Panc1 (cell line): ENCODE results near the gene GALNT10.

Experiments
- POLR2AphosphoS5 ChIP-seq: IDR thresholded peaks from 2 replicates; pipeline ENCODE4 v1.6.1; 2012; ENCODE audit warnings: mild to moderate bottlenecking, low read depth, low read length, moderate library complexity
- SIN3A ChIP-seq: IDR thresholded peaks from 2 replicates; pipeline ENCODE4 v1.6.1; 2012; ENCODE audit warnings: low read depth, mild to moderate bottlenecking, low read length, moderate library complexity, borderline replicate concordance; ENCODE audit not compliant: insufficient read depth
- TCF7L2 ChIP-seq: IDR thresholded peaks from 2 replicates; pipeline ENCODE4 v1.6.1; 2011; ENCODE audit warnings: mild to moderate bottlenecking, low read depth, low read length, inconsistent platforms
- TF ChIP-seq, protein P1 (sequence below): fragments of 450-650 bp; IDR thresholded peaks from 2 replicates; pipeline ENCODE4 v1.5.1; 2017; ENCODE audit warnings: mild to moderate bottlenecking
- TF ChIP-seq, protein P2 (sequence below), 2 experiments: IDR thresholded peaks; 2 replicates each; pipeline ENCODE4 v1.6.1; 2011 to 2012; ENCODE audit warnings: low read depth in 2 of 2, control low read depth in 1 of 2, low read length in 1 of 2, mild to moderate bottlenecking in 1 of 2, moderate library complexity in 1 of 2; ENCODE audit not compliant: insufficient read depth in 1 of 2

DNA sequence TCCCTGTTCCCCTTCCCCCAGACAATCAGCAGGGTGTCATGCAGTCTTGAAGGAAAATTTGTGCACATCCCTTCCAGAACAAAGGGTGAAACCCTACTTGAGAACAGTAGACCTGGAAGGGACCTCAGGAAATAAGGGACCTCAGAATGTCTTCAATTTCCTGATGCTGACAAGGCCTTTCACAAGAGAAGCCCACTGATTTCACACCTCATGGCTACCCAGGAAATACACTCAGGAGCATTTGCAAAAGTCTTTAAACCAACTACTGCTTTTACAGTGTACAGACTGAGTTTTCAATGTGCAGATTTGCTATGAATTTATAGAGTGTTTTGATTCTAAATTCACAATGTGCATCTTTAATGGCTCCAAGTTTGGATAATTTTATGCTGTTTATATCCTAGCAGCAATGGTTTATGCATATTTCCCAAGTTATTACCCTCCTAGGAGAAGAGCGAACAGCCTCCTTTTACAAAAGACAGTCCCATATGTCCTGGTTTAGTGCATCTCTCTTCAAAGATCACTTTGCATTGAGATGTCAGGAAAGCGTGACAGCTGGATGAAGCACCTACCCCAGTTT lies 74.8 kb downstream of the GALNT10 start:
- TF ChIP-seq POLR2AphosphoS5 (no peak), SIN3A (no peak), TCF7L2 (no peak)
- TF ChIP-seq, protein P1, sequence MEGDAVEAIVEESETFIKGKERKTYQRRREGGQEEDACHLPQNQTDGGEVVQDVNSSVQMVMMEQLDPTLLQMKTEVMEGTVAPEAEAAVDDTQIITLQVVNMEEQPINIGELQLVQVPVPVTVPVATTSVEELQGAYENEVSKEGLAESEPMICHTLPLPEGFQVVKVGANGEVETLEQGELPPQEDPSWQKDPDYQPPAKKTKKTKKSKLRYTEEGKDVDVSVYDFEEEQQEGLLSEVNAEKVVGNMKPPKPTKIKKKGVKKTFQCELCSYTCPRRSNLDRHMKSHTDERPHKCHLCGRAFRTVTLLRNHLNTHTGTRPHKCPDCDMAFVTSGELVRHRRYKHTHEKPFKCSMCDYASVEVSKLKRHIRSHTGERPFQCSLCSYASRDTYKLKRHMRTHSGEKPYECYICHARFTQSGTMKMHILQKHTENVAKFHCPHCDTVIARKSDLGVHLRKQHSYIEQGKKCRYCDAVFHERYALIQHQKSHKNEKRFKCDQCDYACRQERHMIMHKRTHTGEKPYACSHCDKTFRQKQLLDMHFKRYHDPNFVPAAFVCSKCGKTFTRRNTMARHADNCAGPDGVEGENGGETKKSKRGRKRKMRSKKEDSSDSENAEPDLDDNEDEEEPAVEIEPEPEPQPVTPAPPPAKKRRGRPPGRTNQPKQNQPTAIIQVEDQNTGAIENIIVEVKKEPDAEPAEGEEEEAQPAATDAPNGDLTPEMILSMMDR = no peak
- TF ChIP-seq, protein P2, sequence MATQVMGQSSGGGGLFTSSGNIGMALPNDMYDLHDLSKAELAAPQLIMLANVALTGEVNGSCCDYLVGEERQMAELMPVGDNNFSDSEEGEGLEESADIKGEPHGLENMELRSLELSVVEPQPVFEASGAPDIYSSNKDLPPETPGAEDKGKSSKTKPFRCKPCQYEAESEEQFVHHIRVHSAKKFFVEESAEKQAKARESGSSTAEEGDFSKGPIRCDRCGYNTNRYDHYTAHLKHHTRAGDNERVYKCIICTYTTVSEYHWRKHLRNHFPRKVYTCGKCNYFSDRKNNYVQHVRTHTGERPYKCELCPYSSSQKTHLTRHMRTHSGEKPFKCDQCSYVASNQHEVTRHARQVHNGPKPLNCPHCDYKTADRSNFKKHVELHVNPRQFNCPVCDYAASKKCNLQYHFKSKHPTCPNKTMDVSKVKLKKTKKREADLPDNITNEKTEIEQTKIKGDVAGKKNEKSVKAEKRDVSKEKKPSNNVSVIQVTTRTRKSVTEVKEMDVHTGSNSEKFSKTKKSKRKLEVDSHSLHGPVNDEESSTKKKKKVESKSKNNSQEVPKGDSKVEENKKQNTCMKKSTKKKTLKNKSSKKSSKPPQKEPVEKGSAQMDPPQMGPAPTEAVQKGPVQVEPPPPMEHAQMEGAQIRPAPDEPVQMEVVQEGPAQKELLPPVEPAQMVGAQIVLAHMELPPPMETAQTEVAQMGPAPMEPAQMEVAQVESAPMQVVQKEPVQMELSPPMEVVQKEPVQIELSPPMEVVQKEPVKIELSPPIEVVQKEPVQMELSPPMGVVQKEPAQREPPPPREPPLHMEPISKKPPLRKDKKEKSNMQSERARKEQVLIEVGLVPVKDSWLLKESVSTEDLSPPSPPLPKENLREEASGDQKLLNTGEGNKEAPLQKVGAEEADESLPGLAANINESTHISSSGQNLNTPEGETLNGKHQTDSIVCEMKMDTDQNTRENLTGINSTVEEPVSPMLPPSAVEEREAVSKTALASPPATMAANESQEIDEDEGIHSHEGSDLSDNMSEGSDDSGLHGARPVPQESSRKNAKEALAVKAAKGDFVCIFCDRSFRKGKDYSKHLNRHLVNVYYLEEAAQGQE (IDR thresholded peaks at IDR 0.05; ENCODE audit: insufficient read depth in 1 of 2, low read depth in 2 of 2, low read length in 1 of 2) = no peak
